ENCODE data around the gene SMARCA2.

The SMARCA2 gene

DNA sequence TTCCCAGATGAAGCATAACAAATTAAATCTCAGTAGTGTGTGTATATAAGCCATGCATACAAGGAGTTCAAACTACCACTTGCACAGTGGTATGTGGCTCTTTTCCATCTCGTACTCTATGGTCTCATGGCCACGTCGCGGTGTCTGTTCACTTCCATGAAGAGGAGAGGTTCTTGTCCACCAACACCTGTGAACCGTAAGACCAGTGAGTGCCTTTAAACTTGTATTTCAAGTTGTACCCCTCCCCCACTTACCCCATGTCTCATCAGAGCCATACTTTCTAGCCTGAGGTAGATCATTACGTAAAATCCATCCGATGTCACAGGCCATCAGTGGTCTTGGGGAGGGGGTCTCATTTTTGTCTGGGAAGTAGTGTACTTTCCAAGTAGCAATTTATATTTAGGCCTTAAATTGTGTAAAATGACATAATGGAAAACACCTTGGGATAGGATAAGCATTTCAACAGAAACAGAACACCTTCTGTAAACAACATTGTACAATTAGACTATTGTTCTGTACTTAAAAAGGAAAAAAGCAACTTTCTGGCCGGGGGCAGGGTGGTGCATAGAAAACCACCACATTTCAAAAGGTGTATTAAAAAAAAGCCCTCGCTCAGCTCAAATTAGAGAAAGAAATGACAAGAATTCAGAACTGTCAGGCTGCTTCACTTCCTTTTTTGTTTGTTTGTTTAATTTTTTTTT, 163.0 kb downstream of the SMARCA2 start:
- no peak overlapping the region for H3K4me3 ChIP-seq (ENCODE audit: low read length)
- no peaks in the 10 kb centered on the region for H3K27me3 ChIP-seq (replicated peaks; ENCODE audit: insufficient read depth, low read length)
- TF ChIP-seq EZH2 (optimal IDR thresholded peaks at IDR 0.05; ENCODE audit: low read depth, low read length) (no peak), EZH2phosphoT487 (IDR thresholded peaks at IDR 0.05; ENCODE audit: low read length) (no peak)
- H4K20me1 ChIP-seq (ENCODE audit: insufficient read depth, low read length): no peaks in the 10 kb centered on the region
- no peaks in the 10 kb centered on the region for H3K9me3 ChIP-seq (replicated peaks; ENCODE audit: insufficient read depth, low read length)
- no peak for DNase-seq
- H3F3A ChIP-seq (ENCODE audit: insufficient read depth, low read length): no peaks in the 10 kb centered on the region
- H2AFZ ChIP-seq (ENCODE audit: low read length): no peak overlapping the region
- no peaks in the 10 kb centered on the region for H3K79me2 ChIP-seq (ENCODE audit: low read length)
- no peaks in the 10 kb centered on the region for H3K36me3 ChIP-seq (replicated peaks; ENCODE audit: insufficient read depth, low read length)
- H3K9me2 ChIP-seq (replicated peaks; ENCODE audit: insufficient read depth, low read length): no peaks in the 10 kb centered on the region
- no peaks in the 10 kb centered on the region for H3K4me1 ChIP-seq (ENCODE audit: low read length)
- H3K9ac ChIP-seq (ENCODE audit: low read length): no peak overlapping the region
- no peak overlapping the region for H3K27ac ChIP-seq (ENCODE audit: low read length)
- H3K4me2 ChIP-seq (ENCODE audit: low read depth, low read length): no peak overlapping the region

GRCh38 chr9:2179567-2179966, 164.4 kb downstream of the SMARCA2 start:
- Histone ChIP-seq H3K27me3 (replicated peaks; ENCODE audit: insufficient read depth, low read length) (no peaks in the 10 kb centered on the region), H3F3A (ENCODE audit: insufficient read depth, low read length) (no peaks in the 10 kb centered on the region), H3K9me2 (replicated peaks; ENCODE audit: insufficient read depth, low read length) (no peaks in the 10 kb centered on the region), H3K4me3 (ENCODE audit: low read length) (no peak overlapping the region), H3K4me2 (ENCODE audit: low read depth, low read length) (no peak overlapping the region), H2AFZ (ENCODE audit: low read length) (no peak overlapping the region), H3K79me2 (ENCODE audit: low read length) (no peaks in the 10 kb centered on the region), H4K20me1 (ENCODE audit: insufficient read depth, low read length) (no peaks in the 10 kb centered on the region), H3K4me1 (ENCODE audit: low read length) (no peaks in the 10 kb centered on the region), H3K9me3 (replicated peaks; ENCODE audit: insufficient read depth, low read length) (no peaks in the 10 kb centered on the region), H3K27ac (ENCODE audit: low read length) (no peak overlapping the region), H3K36me3 (replicated peaks; ENCODE audit: insufficient read depth, low read length) (no peaks in the 10 kb centered on the region), H3K9ac (ENCODE audit: low read length) (no peak overlapping the region)
- TF ChIP-seq CTCF (IDR thresholded peaks at IDR 0.05; ENCODE audit: low read length): peak; percentile 17
- no peak for TF ChIP-seq EZH2phosphoT487 (IDR thresholded peaks at IDR 0.05; ENCODE audit: low read length)
- TF ChIP-seq EZH2 (optimal IDR thresholded peaks at IDR 0.05; ENCODE audit: low read depth, low read length): no peak
- DNase-seq: peak; percentile 19

- no peaks in the 10 kb centered on the region for H3F3A ChIP-seq (ENCODE audit: insufficient read depth, low read length)
- H3K27ac ChIP-seq (ENCODE audit: low read length): no peak overlapping the region
- H3K9ac ChIP-seq (ENCODE audit: low read length): no peak overlapping the region
- no peak overlapping the region for H3K4me2 ChIP-seq (ENCODE audit: low read depth, low read length)
- no peaks in the 10 kb centered on the region for H3K36me3 ChIP-seq (replicated peaks; ENCODE audit: insufficient read depth, low read length)
- no peak overlapping the region for H3K4me3 ChIP-seq (ENCODE audit: low read length)
- no peak overlapping the region for H2AFZ ChIP-seq (ENCODE audit: low read length)
- TF ChIP-seq EZH2 (optimal IDR thresholded peaks at IDR 0.05; ENCODE audit: low read depth, low read length) (no peak), EZH2phosphoT487 (IDR thresholded peaks at IDR 0.05; ENCODE audit: low read length) (no peak), CTCF (IDR thresholded peaks at IDR 0.05; ENCODE audit: low read length) (no peak)
- no peaks in the 10 kb centered on the region for H4K20me1 ChIP-seq (ENCODE audit: insufficient read depth, low read length)
- H3K4me1 ChIP-seq (ENCODE audit: low read length): no peaks in the 10 kb centered on the region
- DNase-seq: no peak
- H3K9me2 ChIP-seq (replicated peaks; ENCODE audit: insufficient read depth, low read length): no peaks in the 10 kb centered on the region
- H3K79me2 ChIP-seq (ENCODE audit: low read length): no peaks in the 10 kb centered on the region
- H3K9me3 ChIP-seq (replicated peaks; ENCODE audit: insufficient read depth, low read length): no peaks in the 10 kb centered on the region
- no peaks in the 10 kb centered on the region for H3K27me3 ChIP-seq (replicated peaks; ENCODE audit: insufficient read depth, low read length)
These were observed 165.0 kb downstream of the SMARCA2 start for GRCh38 chr9:2180154-2180553.

DNA sequence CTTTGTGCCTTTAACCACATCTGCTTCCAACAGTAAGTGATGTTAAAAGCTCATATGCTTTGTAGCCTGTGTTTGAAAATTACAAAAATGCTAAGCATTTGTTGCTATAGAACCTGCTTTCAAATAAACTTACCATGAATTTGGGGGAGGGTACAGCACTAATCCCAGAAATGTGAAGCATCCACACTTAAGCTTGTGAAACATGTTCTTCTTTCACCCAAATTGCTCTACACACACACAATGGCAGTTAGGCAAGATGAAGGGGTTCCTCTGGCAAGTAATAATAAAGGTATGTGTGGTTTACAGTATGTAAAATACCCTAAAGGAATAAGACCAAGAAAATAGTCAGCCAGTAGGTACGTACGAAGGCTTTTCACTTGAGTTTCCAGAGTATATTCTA, 165.6 kb downstream of the SMARCA2 start:
- no peaks in the 10 kb centered on the region for H3K4me1 ChIP-seq (ENCODE audit: low read length)
- no peaks in the 10 kb centered on the region for H3F3A ChIP-seq (ENCODE audit: insufficient read depth, low read length)
- H3K27ac ChIP-seq (ENCODE audit: low read length): no peak overlapping the region
- H3K36me3 ChIP-seq (replicated peaks; ENCODE audit: insufficient read depth, low read length): no peaks in the 10 kb centered on the region; the same call in 1 of the 2 replicates
- TF ChIP-seq CTCF (IDR thresholded peaks at IDR 0.05; ENCODE audit: low read length): no peak
- TF ChIP-seq EZH2 (optimal IDR thresholded peaks at IDR 0.05; ENCODE audit: low read depth, low read length): no peak
- TF ChIP-seq EZH2phosphoT487 (IDR thresholded peaks at IDR 0.05; ENCODE audit: low read length): no peak
- no peak overlapping the region for H3K4me3 ChIP-seq (ENCODE audit: low read length)
- no peaks in the 10 kb centered on the region for H3K79me2 ChIP-seq (ENCODE audit: low read length)
- no peaks in the 10 kb centered on the region for H4K20me1 ChIP-seq (ENCODE audit: insufficient read depth, low read length)
- no peaks in the 10 kb centered on the region for H3K9me3 ChIP-seq (replicated peaks; ENCODE audit: insufficient read depth, low read length)
- no peaks in the 10 kb centered on the region for H3K27me3 ChIP-seq (replicated peaks; ENCODE audit: insufficient read depth, low read length)
- no peak overlapping the region for H2AFZ ChIP-seq (ENCODE audit: low read length)
- DNase-seq: no peak
- no peak overlapping the region for H3K4me2 ChIP-seq (ENCODE audit: low read depth, low read length)
- no peak overlapping the region for H3K9ac ChIP-seq (ENCODE audit: low read length)
- H3K9me2 ChIP-seq (replicated peaks; ENCODE audit: insufficient read depth, low read length): no peaks in the 10 kb centered on the region

All from MM.1S (cell line).